Naive thymus-derived CD4-positive, alpha-beta T cell (primary cell): ENCODE data around the gene TTC4. TPM values are rescaled to one million over a fixed set of nuclear protein-coding genes. Genes with fewer than 3 reads are reported as not detected.
"Not testable (repeated sequence)": the region's sequence is repeated elsewhere in the genome, so short reads cannot be mapped to it uniquely, and the experiment has no call there.

ENCODE experiments used
- ATAC-seq: fragments of 150-1000 bp; cut with Tn5 transposase; 2 replicates; pipeline ENCODE4 v1.10.0; 2021; ENCODE audit warnings: mild to moderate bottlenecking, moderate library complexity
- CTCF ChIA-PET: fragments of 350-600 bp; sonication (Branson Sonifier 250); formaldehyde crosslinking; loops from one replicate; lab custom pipeline; 2021; ENCODE audit warnings: antibody characterized with exemption; lab: Charles Lee
- POLR2A ChIA-PET: fragments of 350-600 bp; sonication (Branson Sonifier 250); formaldehyde crosslinking; loops from one replicate; lab custom pipeline; 2021; ENCODE audit warnings: antibody characterized with exemption, inconsistent platforms; lab: Charles Lee
- DNase-seq, 9 donors: peaks; one replicate each; pipeline versions ENCODE4 v3.0.0 to v3.0.0-alpha.2; 2020 to 2022; ENCODE audit warnings: mixed read lengths in 1 of 9
- H3K27ac ChIP-seq: one replicate; pipeline ENCODE4 v1.7.0; 2013; ENCODE audit warnings: mild to moderate bottlenecking, low read depth, low read length, moderate library complexity
- H3K27me3 ChIP-seq, 2 donors: one replicate each; pipeline ENCODE4 v1.7.0; 2013; ENCODE audit warnings: low read length in 2 of 2, mild to moderate bottlenecking in 2 of 2, moderate library complexity in 2 of 2; ENCODE audit not compliant: control insufficient read depth in 2 of 2, insufficient read depth in 2 of 2
- H3K36me3 ChIP-seq, 3 experiments: 1 replicate in 2 of 3; 2 replicates in 1 of 3; pipeline ENCODE4 v1.7.0; 2013; ENCODE audit warnings: low read length in 3 of 3, mild to moderate bottlenecking in 3 of 3, moderate library complexity in 1 of 3; ENCODE audit not compliant: insufficient read depth in 3 of 3, control insufficient read depth in 2 of 3
- H3K4me1 ChIP-seq, 2 donors: one replicate each; pipeline ENCODE4 v1.7.0; 2013; ENCODE audit warnings: low read length in 2 of 2, mild to moderate bottlenecking in 2 of 2, moderate library complexity in 1 of 2; ENCODE audit not compliant: control insufficient read depth in 2 of 2, insufficient read depth in 2 of 2
- H3K4me3 ChIP-seq: 2 replicates; pipeline ENCODE4 v1.7.0; 2013; ENCODE audit warnings: mild to moderate bottlenecking, low read length
- H3K9me3 ChIP-seq, 3 experiments: 1 replicate in 2 of 3; 2 replicates in 1 of 3; pipeline ENCODE4 v1.7.0; 2013; ENCODE audit warnings: low read length in 3 of 3; ENCODE audit not compliant: control insufficient read depth in 2 of 3
- H3K27ac Mint-ChIP-seq, 9 donors: one replicate each; pipeline ENCODE4 v1.8.0; 2020 to 2022; ENCODE audit warnings: mixed read lengths in 9 of 9, mild to moderate bottlenecking in 8 of 9, moderate library complexity in 5 of 9, inconsistent platforms in 2 of 9
- H3K27me3 Mint-ChIP-seq, 5 donors: one replicate each; pipeline ENCODE4 v1.8.0; 2021 to 2022; ENCODE audit warnings: mixed read lengths in 5 of 5, mild to moderate bottlenecking in 1 of 5
- H3K36me3 Mint-ChIP-seq, 5 donors: one replicate each; pipeline ENCODE4 v1.8.0; 2020 to 2022; ENCODE audit warnings: mixed read lengths in 5 of 5, mild to moderate bottlenecking in 3 of 5, inconsistent platforms in 1 of 5
- H3K4me1 Mint-ChIP-seq, 7 donors: one replicate each; pipeline ENCODE4 v1.8.0; 2020 to 2022; ENCODE audit warnings: mixed read lengths in 7 of 7, mild to moderate bottlenecking in 3 of 7, inconsistent platforms in 1 of 7
- H3K4me3 Mint-ChIP-seq, 10 donors: one replicate each; pipeline ENCODE4 v1.8.0; 2020 to 2022; ENCODE audit warnings: mild to moderate bottlenecking in 10 of 10, mixed read lengths in 10 of 10, moderate library complexity in 6 of 10, inconsistent platforms in 2 of 10
- H3K9me3 Mint-ChIP-seq, 11 donors: one replicate each; pipeline ENCODE4 v1.8.0; 2020 to 2022; ENCODE audit warnings: mixed read lengths in 11 of 11, mild to moderate bottlenecking in 4 of 11, inconsistent platforms in 1 of 11, moderate library complexity in 1 of 11
- intact Hi-C, 2 donors: fragments of 100-400 bp; cut with micrococcal nuclease; formaldehyde crosslinking; loops; one replicate each; pipeline ENCODE4 v1.15.1; 2023
- polyA plus RNA-seq, 2 donors: library from polyadenylated mRNA; unstranded; fragments of 300-500 nt; fragmentation: Illumina TruSeq; gene quantifications; one replicate each; pipeline ENCODE4 v1.2.3, GENCODE V29; 2021
- total RNA-seq, 6 experiments: library from RNA in 5 of 6; stranded (reverse) in 5 of 6; gene quantifications; 1 replicate in 5 of 6; 2 replicates in 1 of 6; pipeline ENCODE4 v1.2.3 and lab custom pipeline; 2021 to 2026

Gene TTC4
- total and polyA plus RNA-seq, 7 experiments from 2014 or later = 11.6 to 27.4 (median 21.4) TPM

DNA sequence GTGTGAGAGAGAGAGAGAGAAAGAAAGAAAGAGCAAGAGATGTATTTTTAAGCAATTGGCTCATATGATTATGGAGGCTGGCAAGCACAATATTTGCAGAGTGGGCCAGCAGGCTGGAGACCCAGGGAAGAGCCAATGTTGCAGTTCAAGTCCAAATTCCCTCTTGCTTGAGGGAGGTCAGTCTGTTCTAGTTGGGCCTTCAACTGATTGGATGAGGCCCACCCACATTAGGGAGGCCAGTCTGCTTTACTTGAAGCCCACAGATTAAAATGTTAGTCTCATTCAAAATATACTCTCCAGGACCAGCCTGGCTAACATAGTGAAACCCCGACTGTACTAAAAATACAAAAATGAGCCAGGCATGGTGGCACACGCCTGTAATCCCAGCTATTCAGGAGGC, 57.3 kb downstream of the TTC4 start:
- Mint-ChIP-seq H3K9me3 (no peaks in the 10 kb centered on the region), H3K27ac (peak overlapping the region in 1 of 9 donors; percentile 11), H3K27me3 (no peaks in the 10 kb centered on the region), H3K4me1 (peaks cover 0 to 1% (median 0%) of the 10 kb centered on the region in 7 donors), H3K4me3 (no peak overlapping the region), H3K36me3 (no peaks in the 10 kb centered on the region)
- DNase-seq (no peak), ATAC-seq (no peak)
- Histone ChIP-seq H3K9me3 (no peaks in the 10 kb centered on the region), H3K4me1 (no peaks in the 10 kb centered on the region), H3K36me3 (no peaks in the 10 kb centered on the region), H3K4me3 (no peak overlapping the region), H3K27ac (no peak overlapping the region), H3K27me3 (no peaks in the 10 kb centered on the region)
- intact Hi-C loops = no loop called here
- POLR2A ChIA-PET = no interaction called here
- CTCF ChIA-PET = no interaction called here

DNA sequence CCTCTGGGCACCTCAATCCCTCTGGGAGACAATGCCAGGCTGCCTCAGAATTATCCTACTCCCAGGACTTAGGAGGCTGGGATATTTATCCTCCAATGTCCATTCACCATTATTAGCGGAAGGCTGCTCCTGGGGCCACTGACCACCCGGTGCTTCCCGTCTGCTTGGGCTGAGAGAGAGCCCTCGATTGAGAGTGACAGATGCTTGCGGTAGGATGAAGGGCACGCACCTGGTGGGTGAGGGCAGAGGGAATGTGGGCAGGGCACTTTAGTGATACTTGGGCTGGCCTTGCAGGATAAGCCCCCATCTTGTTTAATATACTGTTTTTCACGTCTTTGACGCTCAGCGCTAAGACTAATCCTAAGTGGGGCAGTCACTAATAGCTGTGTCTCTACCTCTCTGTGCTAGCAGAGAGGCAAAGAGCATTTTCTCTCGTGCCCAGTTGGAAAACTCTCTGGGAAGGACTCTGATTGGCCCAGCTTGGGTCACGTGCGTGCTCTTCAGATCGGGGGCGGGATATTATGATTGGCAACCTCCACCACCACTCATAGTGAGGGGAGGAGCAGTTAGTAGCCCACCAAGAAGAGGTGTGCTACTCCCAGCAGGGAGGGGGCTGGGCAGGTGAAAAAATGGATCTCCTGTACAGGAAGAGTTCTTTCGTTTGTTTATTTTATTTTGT, 59.3 kb downstream of the TTC4 start:
- Mint-ChIP-seq H3K4me3 (no peak overlapping the region), H3K9me3 (no peaks in the 10 kb centered on the region), H3K4me1 (peaks cover 0 to 1% (median 0%) of the 10 kb centered on the region in 7 donors), H3K27ac (no peak overlapping the region), H3K36me3 (peaks cover 0 to 9% (median 5%) of the 10 kb centered on the region in 5 donors), H3K27me3 (no peaks in the 10 kb centered on the region)
- no peak overlapping the region for H3K27ac ChIP-seq
- DNase-seq (no peak), ATAC-seq (no peak)
- no peaks in the 10 kb centered on the region for H3K4me1 ChIP-seq
- ChIA-PET POLR2A (no interaction called here), CTCF (no interaction called here)
- H3K4me3 ChIP-seq = no peak overlapping the region
- H3K9me3 ChIP-seq = no peaks in the 10 kb centered on the region
- no peaks in the 10 kb centered on the region for H3K36me3 ChIP-seq
- no peaks in the 10 kb centered on the region for H3K27me3 ChIP-seq
- intact Hi-C loops = no loop called here

DNA sequence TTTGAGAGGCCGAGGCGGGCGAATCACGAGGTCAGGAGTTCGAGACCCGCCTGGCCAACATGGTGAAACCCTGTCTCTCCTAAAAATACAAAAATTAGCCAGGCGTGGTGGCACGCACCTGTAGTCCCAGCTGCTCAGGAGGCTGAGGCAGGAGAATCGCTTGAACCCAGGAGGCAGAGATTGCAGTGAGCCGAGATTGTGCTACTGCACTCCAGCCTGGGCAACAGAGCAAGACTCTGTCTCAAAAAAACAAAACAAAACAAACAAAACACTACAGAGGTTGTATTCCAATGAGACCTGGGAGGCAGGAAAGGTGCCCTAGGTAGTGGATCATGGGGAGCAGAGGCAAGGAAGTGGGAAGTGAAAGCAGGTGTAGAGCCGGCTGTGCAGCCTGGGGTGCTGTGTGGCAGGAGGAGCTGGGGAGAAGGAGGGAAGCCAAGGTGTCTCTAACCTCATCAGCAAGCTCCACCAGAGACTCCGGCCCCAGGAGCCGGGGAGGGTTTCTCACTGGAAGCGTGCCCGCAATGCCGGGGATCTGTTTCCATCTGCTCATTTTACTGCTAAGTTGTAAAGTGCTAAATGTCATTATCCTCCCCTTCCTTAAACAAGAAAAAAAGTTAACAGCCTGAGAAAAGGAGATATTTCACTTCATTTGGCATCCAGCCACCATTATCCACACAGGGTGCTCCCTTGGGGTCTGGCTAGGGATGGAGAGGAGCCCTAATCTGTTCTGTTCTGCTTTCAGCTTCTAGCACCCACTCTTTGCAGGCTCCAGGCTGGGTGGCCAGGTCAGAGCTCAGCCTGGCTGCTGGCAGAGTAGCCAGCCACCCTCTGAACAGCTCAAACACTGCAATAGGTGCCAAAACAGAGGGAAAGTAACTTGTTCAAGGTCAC, 60.4 kb downstream of the TTC4 start:
- H3K27me3 ChIP-seq, H3K4me3 ChIP-seq, H3K27me3 Mint-ChIP-seq, H3K4me1 Mint-ChIP-seq, H3K27ac ChIP-seq, H3K36me3 Mint-ChIP-seq, H3K9me3 Mint-ChIP-seq, H3K36me3 ChIP-seq, H3K4me1 ChIP-seq, H3K4me3 Mint-ChIP-seq, H3K9me3 ChIP-seq, intact Hi-C loops, CTCF ChIA-PET, H3K27ac Mint-ChIP-seq, ATAC-seq, DNase-seq: not testable (repeated sequence)
- POLR2A ChIA-PET = interaction anchor here (0.6 kb wide), 1 partner anchor 170 kb away, joined by 3 read pairs; no protein-coding TSS in a partner anchor

DNA sequence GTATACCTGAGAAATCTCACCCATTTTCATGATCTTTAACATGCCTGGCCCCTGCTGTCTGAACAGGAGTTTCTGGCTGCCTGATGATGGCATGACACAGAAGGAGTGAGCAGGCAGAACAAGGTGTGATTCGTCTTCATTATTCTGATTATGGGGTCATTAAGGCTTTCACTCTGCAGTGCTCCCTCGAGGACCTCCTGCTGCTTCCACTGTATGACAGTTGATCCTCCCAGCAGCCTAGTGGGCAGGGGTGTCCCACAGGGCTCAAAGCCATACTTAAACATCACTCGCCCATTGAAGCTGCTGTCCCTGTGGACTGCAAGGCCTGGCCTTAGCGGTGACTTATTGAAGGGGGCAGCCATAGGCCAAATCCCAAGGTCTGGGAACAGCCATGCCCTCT, 61.4 kb downstream of the TTC4 start:
- POLR2A ChIA-PET = interaction anchor here (0.6 kb wide), 1 partner anchor 169 kb away, joined by 3 read pairs; no protein-coding TSS in a partner anchor

DNA sequence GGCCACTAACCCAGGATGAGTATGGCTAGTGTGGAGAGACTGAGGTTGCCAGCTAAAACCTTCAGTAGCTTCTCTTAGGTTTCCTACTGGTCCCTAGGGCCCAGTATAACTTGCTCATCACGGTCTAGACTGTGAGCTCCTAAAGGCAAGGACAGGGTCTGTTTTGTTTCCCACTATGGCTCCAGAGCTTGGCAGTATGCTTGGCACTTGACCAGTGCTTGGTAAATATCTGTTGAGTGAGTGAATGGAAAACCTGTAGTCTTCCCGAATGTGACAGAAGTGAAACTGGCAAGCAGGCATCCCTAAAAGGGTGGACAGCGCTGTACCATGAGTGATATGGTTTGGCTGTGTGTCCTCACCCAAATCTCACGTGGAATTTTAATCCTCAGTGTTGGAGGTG, 61.8 kb downstream of the TTC4 start:
- no peak for DNase-seq
- Mint-ChIP-seq H3K9me3 (no peaks in the 10 kb centered on the region), H3K27ac (no peak overlapping the region), H3K27me3 (no peaks in the 10 kb centered on the region), H3K4me3 (no peak overlapping the region), H3K4me1 (peaks cover 0 to 1% (median 0%) of the 10 kb centered on the region in 7 donors), H3K36me3 (peaks cover 0 to 15% (median 10%) of the 10 kb centered on the region in 5 donors)
- intact Hi-C loops = no loop called here
- Histone ChIP-seq H3K27me3 (no peaks in the 10 kb centered on the region), H3K9me3 (no peaks in the 10 kb centered on the region), H3K4me1 (no peaks in the 10 kb centered on the region), H3K4me3 (no peak overlapping the region), H3K27ac (no peak overlapping the region), H3K36me3 (peaks cover 0 to 16% (median 0%) of the 10 kb centered on the region in 3 experiments)
- no peak for ATAC-seq
- CTCF ChIA-PET = no interaction called here
- POLR2A ChIA-PET = no interaction called here

More for the DNA sequence above, 61.4 kb downstream of the TTC4 start:
- H3K4me1 ChIP-seq = no peaks in the 10 kb centered on the region
- Mint-ChIP-seq H3K4me3 (no peak overlapping the region), H3K27ac (no peak overlapping the region), H3K36me3 (peaks cover 0 to 15% (median 10%) of the 10 kb centered on the region in 5 donors), H3K27me3 (no peaks in the 10 kb centered on the region), H3K9me3 (no peaks in the 10 kb centered on the region), H3K4me1 (peaks cover 0 to 1% (median 0%) of the 10 kb centered on the region in 7 donors)
- no peak for ATAC-seq
- no peak overlapping the region for H3K27ac ChIP-seq
- no peaks in the 10 kb centered on the region for H3K9me3 ChIP-seq
- H3K4me3 ChIP-seq = no peak overlapping the region
- H3K27me3 ChIP-seq = no peaks in the 10 kb centered on the region
- intact Hi-C loops = no loop called here
- H3K36me3 ChIP-seq = peaks cover 0 to 12% (median 0%) of the 10 kb centered on the region in 3 experiments
- no peak for DNase-seq
- CTCF ChIA-PET = no interaction called here

DNA sequence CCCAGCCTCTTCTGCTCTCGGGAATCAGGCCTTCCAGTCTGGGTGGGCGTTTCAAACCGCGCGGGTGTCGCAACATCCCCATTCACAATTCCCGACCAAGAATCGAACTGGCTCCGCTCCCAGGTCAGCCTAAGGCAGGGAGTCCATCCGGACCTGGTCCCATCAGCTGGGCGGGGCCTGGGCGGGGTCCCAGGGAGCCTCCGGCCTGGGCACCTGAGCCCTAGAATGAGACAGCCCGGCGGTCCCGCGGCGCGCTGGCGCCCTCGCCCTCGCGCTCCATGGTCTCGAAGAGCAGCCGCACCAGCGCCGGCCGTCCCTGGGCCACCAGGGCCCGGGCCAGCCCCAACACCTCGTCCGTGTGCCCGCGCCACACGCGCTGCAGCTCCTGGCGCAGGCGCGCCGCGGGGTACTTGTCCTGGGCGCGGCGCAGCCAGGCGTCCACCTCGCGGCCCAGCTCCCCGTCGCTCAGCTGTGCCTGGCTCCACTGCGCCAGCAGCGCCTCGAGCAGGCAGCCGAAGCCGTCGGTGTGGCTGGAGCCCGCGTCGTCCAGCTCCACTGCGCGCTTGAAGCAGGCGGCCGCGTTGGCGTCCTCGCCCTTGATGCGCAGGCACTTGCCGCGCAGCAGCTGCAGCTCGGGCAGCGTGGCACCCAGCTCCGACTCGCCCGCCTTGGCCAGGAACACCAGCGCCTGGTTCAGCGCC, 65.5 kb downstream of the TTC4 start:
- POLR2A ChIA-PET = interaction anchor here (0.6 kb wide), 1 partner anchor 729 kb away, joined by 3 read pairs; no protein-coding TSS in a partner anchor
- H3K27ac ChIP-seq = no peak overlapping the region
- peaks cover 0 to 4% (median 0%) of the 10 kb centered on the region in 7 donors for H3K4me1 Mint-ChIP-seq
- no peaks in the 10 kb centered on the region for H3K4me1 ChIP-seq
- peaks cover 0 to 25% (median 13%) of the 10 kb centered on the region in 5 donors for H3K36me3 Mint-ChIP-seq
- H3K9me3 Mint-ChIP-seq = no peaks in the 10 kb centered on the region
- CTCF ChIA-PET = interaction anchor here (0.6 kb wide), 1 partner anchor 731 kb away, joined by 3 read pairs; no protein-coding TSS in a partner anchor
- ATAC-seq = no peak
- no peak overlapping the region for H3K4me3 Mint-ChIP-seq
- H3K27ac Mint-ChIP-seq = no peak overlapping the region
- DNase-seq = no peak
- peaks cover 0 to 38% (median 5%) of the 10 kb centered on the region in 3 experiments for H3K36me3 ChIP-seq
- H3K9me3 ChIP-seq = no peaks in the 10 kb centered on the region
- H3K27me3 ChIP-seq = no peaks in the 10 kb centered on the region
- intact Hi-C loops = no loop called here
- H3K4me3 ChIP-seq = no peak overlapping the region
- no peaks in the 10 kb centered on the region for H3K27me3 Mint-ChIP-seq
